Fibroblast of the conjunctiva (primary cell): ENCODE data around the gene NAT16.
"Not testable (repeated sequence)": the region's sequence is repeated elsewhere in the genome, so short reads cannot be mapped to it uniquely, and the experiment has no call there.

ENCODE experiments used
- DNase-seq: peaks from one replicate; pipeline ENCODE4 v3.0.0-alpha.2; 2010; ENCODE audit warnings: low read depth

The NAT16 gene

GRCh38 chr7:101125989-101126650 is 54.0 kb downstream of the NAT16 start:
- peak; percentile 60 for DNase-seq

DNA sequence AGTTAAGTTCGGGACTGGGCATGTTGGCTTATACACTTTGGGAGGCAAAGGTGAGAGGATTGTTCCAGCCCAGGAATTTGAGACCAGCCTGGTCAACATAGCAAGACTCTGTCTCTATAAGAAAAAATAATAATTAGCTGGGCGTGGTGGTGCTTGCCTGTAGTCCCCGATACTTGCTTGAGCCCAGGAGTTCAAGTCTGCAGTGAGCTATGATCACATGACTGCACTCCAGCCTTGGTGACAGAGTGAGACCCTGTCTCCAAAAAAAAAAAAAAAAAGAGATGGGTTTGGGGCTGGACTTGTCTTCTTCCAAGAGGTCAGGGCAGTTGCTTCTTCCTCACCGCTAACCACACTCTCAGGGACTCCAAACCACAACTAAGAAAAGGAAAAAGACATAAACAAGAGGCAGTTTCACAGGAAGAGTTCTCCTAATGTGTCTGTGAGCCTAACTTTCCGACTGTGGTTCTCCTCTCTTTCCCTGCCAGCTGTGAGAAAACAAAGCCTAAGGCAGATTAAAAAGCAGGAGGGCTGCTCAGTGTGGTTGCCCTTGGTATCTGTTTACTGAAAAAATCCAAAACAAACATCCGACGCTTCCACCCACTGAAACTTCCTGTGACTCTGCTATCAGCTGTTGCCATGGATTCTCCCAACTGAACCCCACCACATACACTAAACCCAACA is 55.6 kb downstream of the NAT16 start:
- DNase-seq: peak; percentile 68

DNA sequence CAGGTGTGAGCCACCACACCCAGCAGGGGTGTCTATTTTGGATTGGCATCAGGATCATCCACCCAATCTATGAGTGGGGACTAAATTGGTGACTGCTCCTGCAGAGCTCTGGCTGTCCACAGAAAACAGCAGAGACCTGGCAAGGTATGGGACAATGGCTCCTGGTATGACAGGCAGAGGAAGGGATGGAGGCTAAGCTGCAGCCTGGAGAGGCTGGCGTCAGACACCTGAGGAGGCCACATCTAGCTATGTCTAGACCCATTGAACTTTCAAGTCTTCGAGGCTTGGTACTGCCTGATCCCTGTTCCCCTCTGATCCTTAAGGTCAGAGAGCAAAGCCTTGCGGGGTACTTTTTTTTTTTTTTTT is 56.4 kb downstream of the NAT16 start:
- DNase-seq: no peak

- DNase-seq: no peak
Observed at GRCh38 chr7:101122933-101123702, 57.0 kb downstream of the NAT16 start.

DNA sequence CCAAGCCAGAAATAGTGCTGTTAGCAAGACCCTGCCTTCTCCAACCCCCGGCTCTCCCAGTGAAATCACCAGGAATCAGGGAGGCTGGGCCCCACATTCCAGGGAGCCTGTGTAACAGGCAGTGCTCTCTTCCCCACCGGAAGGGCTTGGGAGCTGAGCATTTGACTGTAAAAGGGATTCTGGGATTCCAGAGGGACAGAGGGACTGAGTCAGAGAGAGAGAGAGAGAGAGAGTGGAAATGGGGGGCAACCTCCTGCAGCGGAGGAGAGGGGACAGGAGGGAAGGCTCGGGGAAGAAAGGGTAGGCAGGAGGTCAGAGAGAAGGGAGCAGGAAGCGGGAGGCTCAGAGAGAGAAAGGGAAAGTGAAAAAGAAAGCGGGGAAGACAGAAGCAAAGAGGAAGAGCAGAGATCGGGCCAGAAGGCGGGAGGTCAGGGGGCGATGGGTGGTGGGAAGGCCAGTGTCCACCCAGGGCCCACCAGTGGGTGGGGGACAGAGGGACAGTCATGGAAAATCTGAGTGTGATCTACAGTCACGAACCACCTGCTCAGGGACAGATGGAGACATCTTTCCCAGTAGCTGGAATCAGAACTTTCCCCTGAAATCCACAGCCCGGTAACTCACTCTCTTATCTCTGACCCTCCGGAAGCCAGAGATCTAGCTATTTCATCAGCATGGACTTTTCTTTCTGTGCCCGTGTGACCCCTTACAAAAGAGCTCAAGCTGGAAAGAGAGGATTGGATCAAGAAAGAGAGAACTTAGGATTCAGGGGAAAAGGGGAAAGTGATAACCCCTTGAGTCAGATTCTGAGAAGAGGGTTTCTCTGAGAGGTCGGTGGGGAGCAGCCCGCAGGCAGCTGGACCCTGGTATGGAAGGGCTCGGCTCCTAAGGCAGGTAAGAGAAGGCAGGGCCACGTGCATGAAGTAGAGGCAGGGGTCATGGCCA is 57.8 kb downstream of the NAT16 start:
- peak; percentile 91 for DNase-seq

DNA sequence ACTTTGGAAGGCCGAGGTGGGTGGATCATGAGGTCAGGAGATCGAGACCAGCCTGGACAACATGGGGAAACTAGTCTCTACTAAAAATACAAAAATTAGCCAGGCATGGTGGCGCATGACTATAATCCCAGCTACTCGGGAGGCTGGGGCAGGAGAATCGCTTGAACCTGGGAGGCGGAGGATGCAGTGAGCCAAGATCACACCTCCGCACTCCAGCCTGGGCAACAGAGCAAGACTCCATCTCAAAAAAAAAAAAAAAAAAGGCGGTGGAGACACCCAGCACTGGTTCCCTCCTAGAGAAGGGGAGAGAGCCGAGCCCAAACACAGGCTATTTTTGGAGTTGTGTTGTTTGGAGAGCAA is 58.5 kb downstream of the NAT16 start:
- not testable (repeated sequence) for DNase-seq
